Measurements from ENCODE around the gene PDIA2. TPM values are rescaled to one million over a fixed set of nuclear protein-coding genes. Genes with fewer than 3 reads are reported as not detected.
"Not testable (repeated sequence)": the region's sequence is repeated elsewhere in the genome, so short reads cannot be mapped to it uniquely, and the experiment has no call there.

Gene PDIA2
- total RNA-seq, 1 donor from 2014 or later: not detected

- no peak overlapping the region for H3K4me3 ChIP-seq (ENCODE audit: low read depth, low read length)
- TF ChIP-seq CTCF (conservative IDR thresholded peaks at IDR 0.05; ENCODE audit: low read depth, low read length): no peak
- no peak for DNase-seq (ENCODE audit: low read depth)
Observed at GRCh38 chr16:321532-321931, 38.6 kb downstream of the PDIA2 start.

- no peak overlapping the region for H3K4me3 ChIP-seq (ENCODE audit: low read depth, low read length)
- no peak for TF ChIP-seq CTCF (conservative IDR thresholded peaks at IDR 0.05; ENCODE audit: low read depth, low read length)
Observed at GRCh38 chr16:322476-323143, 39.6 kb downstream of the PDIA2 start.

GRCh38 chr16:324201-324450 is 41.2 kb downstream of the PDIA2 start:
- no peak overlapping the region for H3K4me3 ChIP-seq (ENCODE audit: low read depth, low read length)
- TF ChIP-seq CTCF (conservative IDR thresholded peaks at IDR 0.05; ENCODE audit: low read depth, low read length): no peak
- no peak for DNase-seq (ENCODE audit: low read depth)

More at GRCh38 chr16:322476-323143, 39.6 kb downstream of the PDIA2 start:
- no peak for DNase-seq (ENCODE audit: low read depth)

GRCh38 chr16:324451-325334 is 41.7 kb downstream of the PDIA2 start:
- no peak for TF ChIP-seq CTCF (conservative IDR thresholded peaks at IDR 0.05; ENCODE audit: low read depth, low read length)
- DNase-seq (ENCODE audit: low read depth): no peak
- H3K4me3 ChIP-seq (ENCODE audit: low read depth, low read length): no peak overlapping the region

- no peak for DNase-seq (ENCODE audit: low read depth)
- no peak overlapping the region for H3K4me3 ChIP-seq (ENCODE audit: low read depth, low read length)
- no peak for TF ChIP-seq CTCF (conservative IDR thresholded peaks at IDR 0.05; ENCODE audit: low read depth, low read length)
Observed at GRCh38 chr16:325375-326145, 42.6 kb downstream of the PDIA2 start.

- no peak overlapping the region for H3K4me3 ChIP-seq (ENCODE audit: low read depth, low read length)
- no peak for TF ChIP-seq CTCF (conservative IDR thresholded peaks at IDR 0.05; ENCODE audit: low read depth, low read length)
- no peak for DNase-seq (ENCODE audit: low read depth)
Observed at GRCh38 chr16:330741-331140, 47.8 kb downstream of the PDIA2 start.

- not testable (repeated sequence) for H3K4me3 ChIP-seq (ENCODE audit: low read depth, low read length); DNase-seq (ENCODE audit: low read depth)
Observed at GRCh38 chr16:331181-331814, 48.3 kb downstream of the PDIA2 start.
